ENCODE results near the gene PTPRD.
"Not testable (repeated sequence)": the region's sequence is repeated elsewhere in the genome, so short reads cannot be mapped to it uniquely, and the experiment has no call there.

Gene PTPRD

DNA sequence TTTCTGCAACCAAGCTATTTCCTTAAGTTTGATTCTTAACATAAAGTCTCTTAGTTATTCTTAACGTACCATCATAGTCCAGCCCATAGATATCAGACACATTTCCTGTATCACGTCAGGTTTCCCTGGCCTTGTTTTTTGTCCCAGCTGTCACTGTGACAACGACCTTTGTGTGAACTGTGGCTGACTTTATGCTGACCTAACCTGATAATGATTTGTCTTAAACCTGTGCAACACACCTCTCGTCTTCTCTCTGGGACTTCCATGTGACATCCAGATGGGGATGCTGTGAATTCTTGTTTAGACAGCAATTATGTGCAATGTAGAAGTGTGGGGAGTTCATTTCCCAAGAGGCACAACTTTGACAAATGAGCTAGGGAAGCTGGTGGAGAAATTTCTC, 662.8 kb downstream of the PTPRD start:
- DNase-seq, result no peak

DNA sequence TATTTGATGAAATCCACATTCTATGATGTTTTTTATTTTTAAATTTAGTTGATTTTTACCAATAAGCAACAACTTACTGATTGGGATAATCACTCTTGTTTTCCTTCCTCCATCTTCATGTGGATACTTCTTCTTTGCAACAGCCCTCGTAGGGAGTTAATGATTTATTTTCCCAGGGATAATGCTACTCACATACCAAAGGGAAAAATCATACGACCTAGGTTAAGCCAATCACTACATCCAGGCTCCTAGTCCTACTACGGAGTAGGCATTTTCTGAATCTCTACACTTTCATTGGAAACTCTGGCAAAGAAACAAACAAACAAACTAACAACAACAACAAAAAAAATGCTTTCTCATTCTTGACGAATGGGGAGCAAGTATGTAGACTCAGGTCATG, 663.4 kb downstream of the PTPRD start:
- DNase-seq, result no peak

DNA sequence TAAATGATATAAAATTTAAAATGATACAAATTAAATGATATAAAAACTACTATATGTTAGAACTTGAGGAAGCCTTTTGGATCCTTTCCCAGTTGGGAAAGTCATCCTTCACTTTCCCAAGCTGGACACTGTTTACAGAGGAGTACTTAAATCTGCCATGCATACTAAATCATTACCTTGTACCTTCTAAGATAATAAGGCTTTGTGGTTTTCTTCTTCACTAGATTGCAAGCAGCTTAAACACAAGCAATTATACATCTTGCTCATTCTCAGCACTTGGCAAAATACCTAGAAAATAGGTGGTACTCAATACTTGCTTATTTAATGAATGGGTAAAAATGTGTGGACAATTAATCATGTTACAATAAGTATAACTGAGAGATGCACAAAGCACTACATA, 666.8 kb downstream of the PTPRD start:
- no peak for DNase-seq

- DNase-seq, result peak; percentile 79
Measured at GRCh38 chr9:9942764-9943424, 669.9 kb downstream of the PTPRD start.

DNA sequence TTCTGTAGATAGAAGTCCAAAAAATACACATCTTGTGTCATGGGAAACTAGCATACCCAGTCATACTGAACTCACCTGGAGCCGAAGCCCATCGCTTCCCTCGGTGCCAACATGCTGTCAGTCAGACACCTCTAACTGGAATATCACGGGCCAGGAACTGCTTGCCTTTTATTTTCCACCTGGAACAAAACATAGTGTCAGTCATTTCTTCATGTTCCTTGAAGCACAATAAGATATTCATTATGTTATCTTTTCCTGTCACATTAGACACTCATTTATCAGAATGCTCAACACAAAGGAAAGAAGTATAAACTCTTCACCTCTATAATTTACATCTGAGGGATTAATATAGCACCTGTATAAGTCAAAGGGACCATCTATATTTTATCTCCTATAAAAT, 674.4 kb downstream of the PTPRD start:
- no peak for DNase-seq

- not testable (repeated sequence) for DNase-seq
Measured at GRCh38 chr9:9931464-9931863, 681.3 kb downstream of the PTPRD start.

DNA sequence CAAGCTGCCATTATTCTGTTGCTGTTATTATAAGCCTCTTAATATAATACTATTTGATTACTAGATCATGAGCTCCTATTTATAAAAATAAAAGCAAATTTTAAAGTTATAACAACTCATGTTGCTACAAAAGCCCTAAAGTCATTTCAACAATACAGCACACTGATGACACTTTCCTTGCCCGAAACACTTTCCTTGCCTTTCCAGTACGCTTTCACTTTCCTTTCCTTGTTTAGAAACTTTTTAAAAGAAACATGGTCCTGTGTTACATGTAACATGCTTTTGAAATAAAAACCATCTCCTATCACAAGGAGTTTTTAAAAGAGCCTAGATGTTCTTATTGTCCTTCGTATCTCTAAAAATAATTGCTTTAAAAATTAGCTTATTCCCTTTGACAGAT, 688.4 kb downstream of the PTPRD start:
- DNase-seq, result no peak

DNA sequence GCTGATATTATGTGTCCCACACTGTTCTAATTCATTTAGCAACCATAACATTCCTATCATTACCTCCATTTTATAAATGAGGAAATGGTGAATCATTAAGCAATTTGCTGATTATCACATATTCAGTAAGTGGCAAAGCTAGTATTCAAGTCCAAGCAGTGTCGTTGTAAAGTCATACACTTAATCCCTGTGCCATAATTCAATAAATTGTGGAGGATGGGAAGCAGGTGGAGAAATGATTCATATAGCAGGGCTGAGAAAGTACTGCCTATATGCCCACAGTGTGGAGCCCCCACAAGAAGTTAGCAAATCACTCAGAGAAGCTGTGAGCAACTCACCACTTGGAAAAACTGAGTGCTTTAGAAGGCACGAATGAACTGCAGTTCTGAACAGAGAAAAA, 691.0 kb downstream of the PTPRD start:
- no peak for DNase-seq

- DNase-seq, result no peak
Measured at GRCh38 chr9:9920425-9921060, 692.3 kb downstream of the PTPRD start.

DNA sequence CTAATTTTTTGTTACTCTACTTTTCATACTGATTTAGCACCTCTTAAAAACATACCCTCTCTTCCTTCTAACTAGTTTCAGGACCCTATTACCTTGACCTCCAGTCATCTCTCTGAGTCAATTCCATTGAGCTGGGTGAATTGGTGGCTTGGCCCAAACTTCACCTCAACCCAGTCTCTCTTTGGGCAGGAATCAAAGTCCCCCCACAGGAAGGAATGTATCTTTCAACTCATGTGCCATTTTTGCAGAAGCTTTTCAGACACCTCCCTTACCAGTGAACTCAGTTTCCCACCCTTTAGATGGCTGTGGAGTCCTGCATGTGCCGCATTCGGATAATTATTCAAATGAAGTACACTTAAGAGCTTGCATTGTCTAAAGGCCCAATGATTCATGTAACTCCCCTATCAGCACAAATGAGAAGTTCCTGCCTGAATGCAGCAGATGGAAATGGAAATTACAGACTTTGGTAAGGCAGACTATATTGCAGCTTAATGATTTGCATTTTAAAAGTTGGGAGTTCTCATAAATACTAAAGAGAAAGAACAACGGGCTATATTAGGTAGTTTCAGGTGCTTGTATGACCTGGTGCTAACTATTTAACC, 693.5 kb downstream of the PTPRD start:
- DNase-seq, result no peak

GRCh38 chr9:9917400-9917799, 695.4 kb downstream of the PTPRD start:
- DNase-seq, result no peak

DNA sequence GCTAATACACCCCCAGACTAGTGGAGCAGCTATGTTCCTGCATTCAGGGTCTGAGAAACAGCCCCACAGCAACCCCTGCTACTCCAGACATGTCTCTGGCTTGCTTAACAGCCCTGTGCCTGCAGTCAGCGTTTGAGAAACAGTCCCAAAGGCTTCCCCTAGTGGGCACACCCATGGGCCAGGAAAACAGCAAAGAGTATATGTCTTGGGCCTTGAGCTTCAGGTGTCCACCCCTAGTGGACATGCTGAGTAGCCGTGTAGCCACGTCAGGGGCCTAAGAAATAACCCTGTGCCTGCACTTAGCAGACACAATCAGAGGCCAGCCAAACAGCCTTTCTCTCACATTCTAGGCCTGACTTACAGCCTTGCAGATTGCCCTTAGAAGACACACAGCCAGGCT, 698.6 kb downstream of the PTPRD start:
- no peak for DNase-seq

GRCh38 chr9:9913276-9913832, 699.4 kb downstream of the PTPRD start:
- no peak for DNase-seq

GRCh38 chr9:9912459-9912858, 700.3 kb downstream of the PTPRD start:
- no peak for DNase-seq

- no peak for DNase-seq
Measured at GRCh38 chr9:9905736-9906135, 707.1 kb downstream of the PTPRD start.

GRCh38 chr9:9904041-9904440, 708.8 kb downstream of the PTPRD start:
- DNase-seq, result no peak

DNA sequence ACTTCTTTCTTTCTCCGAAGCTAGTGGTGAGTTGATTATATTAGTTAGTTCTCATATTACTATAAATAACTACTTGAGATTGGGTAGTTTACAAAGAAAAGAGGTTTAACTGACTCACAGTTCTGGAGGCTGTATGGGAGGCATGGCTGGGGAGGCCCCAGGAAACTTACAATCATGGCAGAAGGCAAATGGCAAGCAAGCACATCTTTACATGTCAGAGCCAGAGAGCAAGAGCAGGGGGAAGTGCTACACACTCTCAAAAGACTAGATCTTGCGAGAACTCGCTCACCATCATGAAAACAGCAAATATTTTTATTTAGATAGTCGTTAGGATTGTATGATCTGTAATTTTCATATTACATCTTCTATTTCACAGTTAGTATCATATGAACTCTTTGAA, 711.2 kb downstream of the PTPRD start:
- no peak for DNase-seq

- DNase-seq, result no peak
Measured at GRCh38 chr9:9893837-9894236, 719.0 kb downstream of the PTPRD start.

DNA sequence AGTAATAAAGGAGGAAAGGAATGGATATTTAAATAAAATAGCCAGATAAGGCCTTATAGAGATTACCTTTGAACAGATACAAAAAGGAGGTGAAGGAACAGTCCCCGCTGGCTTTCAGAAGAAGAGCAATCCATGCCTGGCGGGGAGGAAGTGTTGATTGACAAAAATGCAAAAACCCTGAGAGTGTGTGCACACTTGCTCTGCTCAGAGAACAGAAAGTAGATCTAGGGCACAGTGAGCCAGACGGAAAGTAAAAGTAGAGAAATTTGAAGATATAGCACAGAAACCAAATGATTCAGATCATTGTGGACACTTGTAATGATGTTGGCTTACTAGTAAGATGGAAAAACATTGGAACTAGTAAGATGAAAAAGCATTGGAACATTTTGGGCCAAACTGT, 720.6 kb downstream of the PTPRD start:
- no peak for DNase-seq

DNA sequence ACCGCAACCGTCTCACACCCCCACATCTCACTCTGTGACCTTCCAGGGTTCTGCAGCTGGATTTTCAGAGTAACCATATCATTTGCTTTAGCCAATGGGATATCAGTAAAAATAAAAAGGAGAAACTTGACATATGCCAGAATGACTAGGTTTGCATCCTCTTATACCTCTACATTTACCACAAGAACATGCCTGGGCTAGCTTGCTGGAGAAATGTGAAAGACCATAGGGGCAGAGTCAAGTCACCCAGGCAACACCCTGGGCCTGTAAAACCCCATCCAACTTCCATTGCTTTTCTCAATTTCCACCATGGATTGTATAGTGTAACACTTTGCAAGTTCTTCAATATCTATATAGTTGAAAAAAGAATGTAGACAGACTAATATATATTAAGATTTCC, 731.1 kb downstream of the PTPRD start:
- DNase-seq, result no peak

- no peak for DNase-seq
Measured at GRCh38 chr9:9874270-9874669, 738.5 kb downstream of the PTPRD start.

- DNase-seq, result no peak
Measured at GRCh38 chr9:9862235-9862810, 750.5 kb downstream of the PTPRD start.

DNA sequence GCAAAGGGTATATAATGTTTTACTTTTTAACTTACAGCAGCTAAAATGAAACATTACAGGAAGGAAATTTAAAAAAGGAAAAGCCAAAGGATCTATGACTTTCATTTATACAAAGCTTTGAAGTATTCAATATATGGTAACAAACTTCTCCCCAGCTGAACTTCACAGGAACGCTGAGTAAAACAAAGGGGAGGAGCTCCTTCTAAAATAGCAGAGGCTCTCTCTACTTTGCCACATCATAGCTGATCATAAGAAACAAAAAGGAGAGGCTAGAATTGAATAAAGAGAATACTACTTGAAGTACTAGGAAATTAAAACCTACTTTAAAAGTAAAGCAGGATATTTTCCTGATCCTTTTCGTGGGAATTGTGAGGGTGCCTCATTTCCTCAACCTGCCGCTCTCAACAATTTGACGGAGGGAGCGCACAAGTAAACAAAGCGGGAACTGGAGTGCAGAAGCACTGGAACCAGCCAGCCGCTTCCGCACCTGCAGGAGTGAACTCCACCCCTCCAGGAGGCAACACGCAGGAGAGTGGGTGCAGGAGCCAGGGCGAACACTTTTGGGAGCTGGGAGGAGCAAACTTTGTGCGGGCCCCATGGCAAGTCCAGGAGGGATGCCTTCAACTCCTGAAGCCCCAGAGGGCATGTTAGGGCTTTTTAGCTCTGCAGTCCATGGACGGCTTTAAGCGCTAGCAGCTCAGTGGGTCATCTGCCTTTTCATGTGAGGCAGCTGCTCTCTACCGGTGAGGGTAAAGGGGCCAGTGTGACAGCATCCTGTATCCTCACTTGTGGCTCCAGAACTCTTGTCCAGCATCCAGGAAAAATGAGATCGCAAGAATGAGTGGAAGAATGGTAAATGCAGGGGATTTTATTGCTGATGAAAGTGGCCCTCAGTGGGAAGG, 757.4 kb downstream of the PTPRD start:
- DNase-seq, result no peak
